Mononuclear cell (primary cell): ENCODE measurements around the gene TNFRSF1B. TPM values are rescaled to one million over a fixed set of nuclear protein-coding genes. Genes with fewer than 3 reads are reported as not detected.

Source experiments
- H3K27me3 ChIP-seq: 2 replicates; pipeline ENCODE4 v1.6.0; 2011; ENCODE audit warnings: low read length, control low read depth; ENCODE audit not compliant: insufficient read depth
- H3K4me1 ChIP-seq: 2 replicates; pipeline ENCODE4 v1.5.1; 2011; ENCODE audit warnings: mild to moderate bottlenecking, low read length, control low read depth; ENCODE audit not compliant: insufficient read depth
- H3K4me3 ChIP-seq: 2 replicates; pipeline ENCODE4 v1.5.1; 2011; ENCODE audit warnings: mild to moderate bottlenecking, low read length, moderate library complexity
- H3K9me3 ChIP-seq: 2 replicates; pipeline ENCODE4 v1.5.1; 2011; ENCODE audit warnings: low read depth, mild to moderate bottlenecking, control low read depth, low read length
- total RNA-seq: library from RNA; depleted of rRNA; stranded (reverse); fragments of >200 nt; gene quantifications from one replicate; pipeline ENCODE4 v1.2.3, GENCODE V29; 2012

Gene TNFRSF1B
- total RNA-seq, 1 donor, result 210 TPM

DNA sequence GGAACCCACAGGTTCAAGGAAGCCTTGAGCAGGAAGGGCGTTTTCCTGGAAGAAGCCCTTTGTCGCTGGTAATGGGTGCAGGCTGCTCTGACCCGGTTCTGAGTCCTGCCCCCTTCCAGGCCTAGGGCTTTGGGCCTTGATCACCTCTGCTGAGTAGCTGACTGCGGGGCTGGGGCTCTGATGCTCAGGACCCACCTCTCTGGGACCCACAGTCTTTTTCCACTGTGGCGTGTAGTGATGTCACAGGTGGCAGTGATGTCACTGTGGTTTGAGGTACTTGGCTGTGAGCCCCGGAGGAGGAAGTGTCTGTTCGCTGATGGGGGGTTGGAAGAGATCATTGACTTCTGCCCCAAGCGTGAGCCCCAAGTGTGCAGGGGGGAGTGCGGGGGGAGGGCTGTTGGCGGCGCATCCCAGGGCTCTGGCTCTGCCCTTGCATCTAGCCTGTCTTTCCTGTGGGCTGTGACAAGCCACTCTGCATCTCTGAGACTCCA is 6.9 kb downstream of the TNFRSF1B start:
- Histone ChIP-seq H3K9me3 (no peaks in the 10 kb centered on the region), H3K27me3 (no peaks in the 10 kb centered on the region), H3K4me1 (peaks cover 100% of the 10 kb centered on the region), H3K4me3 (peak overlapping the region; percentile 6)

- Histone ChIP-seq H3K27me3 (no peaks in the 10 kb centered on the region), H3K4me3 (no peak overlapping the region)
These were observed 8.4 kb downstream of the TNFRSF1B start for GRCh38 chr1:12174924-12175810.

DNA sequence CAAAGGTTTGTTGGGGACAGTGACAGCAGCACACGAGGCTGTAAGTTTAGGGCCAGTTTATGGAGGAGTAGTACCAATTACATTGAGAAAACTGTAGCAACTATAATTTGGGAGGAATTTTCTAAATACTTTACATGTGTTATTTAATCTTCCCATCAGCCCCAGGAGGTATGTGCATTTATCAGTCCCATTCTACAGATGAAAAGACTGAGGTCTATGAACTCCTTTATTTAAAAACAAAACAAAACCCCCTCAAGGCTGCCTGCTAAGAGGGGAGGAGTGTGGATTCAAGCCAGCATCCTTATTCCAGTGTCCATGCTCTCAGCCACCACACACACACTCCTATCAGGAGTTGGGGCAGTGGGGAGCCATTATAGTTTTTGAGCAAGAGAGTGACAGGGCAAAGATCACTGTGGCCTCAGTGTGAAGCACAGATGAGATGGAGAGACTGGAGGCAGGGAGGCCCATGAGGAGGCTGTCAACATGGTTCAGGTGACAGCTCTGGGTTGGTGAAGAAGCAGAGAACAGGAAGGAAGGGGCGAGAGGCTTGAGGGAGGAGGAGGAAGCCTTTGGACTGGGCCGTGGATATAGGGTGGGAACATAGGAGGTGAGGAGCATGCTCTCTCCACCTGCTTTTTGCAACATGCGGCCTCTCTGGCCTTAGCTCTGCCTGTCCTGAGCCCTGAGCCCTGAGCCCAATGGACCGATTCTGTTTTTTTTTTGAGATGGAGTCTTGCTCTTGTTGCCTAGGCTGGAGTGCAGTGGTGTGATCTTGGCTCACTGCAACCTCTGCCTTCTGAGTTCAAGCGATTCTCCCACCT is 9.7 kb downstream of the TNFRSF1B start:
- Histone ChIP-seq H3K27me3 (no peaks in the 10 kb centered on the region), H3K4me3 (no peak overlapping the region), H3K9me3 (no peaks in the 10 kb centered on the region), H3K4me1 (peaks cover 100% of the 10 kb centered on the region)

More at GRCh38 chr1:12174924-12175810, 8.4 kb downstream of the TNFRSF1B start:
- peaks cover 100% of the 10 kb centered on the region for H3K4me1 ChIP-seq
- H3K9me3 ChIP-seq, result no peaks in the 10 kb centered on the region

- Histone ChIP-seq H3K4me3 (no peak overlapping the region), H3K4me1 (peaks cover 100% of the 10 kb centered on the region), H3K27me3 (no peaks in the 10 kb centered on the region), H3K9me3 (no peaks in the 10 kb centered on the region)
These were observed 10.6 kb downstream of the TNFRSF1B start for GRCh38 chr1:12177156-12177998.

DNA sequence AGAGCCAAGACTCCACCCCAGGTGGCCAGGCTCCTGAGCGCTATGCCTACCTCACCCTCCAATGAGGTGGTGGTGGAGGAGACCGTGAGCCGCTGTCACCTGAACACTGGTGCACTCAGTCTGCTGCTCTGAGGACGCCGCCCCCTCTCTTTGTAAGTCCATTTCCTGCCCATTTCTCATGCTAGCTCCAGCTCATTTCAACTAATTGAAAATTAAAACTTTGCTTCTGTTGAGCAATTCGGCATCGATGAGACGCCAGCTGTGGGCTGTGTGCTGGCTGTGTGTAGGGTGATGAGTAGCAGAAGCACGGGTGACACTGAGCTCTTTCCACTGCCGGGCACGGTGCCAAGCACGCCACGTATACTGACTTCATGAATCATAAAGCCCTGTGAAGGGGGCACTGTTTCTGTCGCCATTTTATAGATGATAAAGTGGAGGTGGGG is 11.2 kb downstream of the TNFRSF1B start:
- Histone ChIP-seq H3K4me3 (no peak overlapping the region), H3K9me3 (no peaks in the 10 kb centered on the region), H3K4me1 (peaks cover 100% of the 10 kb centered on the region), H3K27me3 (no peaks in the 10 kb centered on the region)

GRCh38 chr1:12178511-12178910 is 11.7 kb downstream of the TNFRSF1B start:
- no peaks in the 10 kb centered on the region for H3K27me3 ChIP-seq
- H3K4me3 ChIP-seq, result peak overlapping the region; percentile 2
- H3K4me1 ChIP-seq, result peaks cover 98% of the 10 kb centered on the region
- H3K9me3 ChIP-seq, result no peaks in the 10 kb centered on the region

- Histone ChIP-seq H3K4me3 (peak overlapping the region; percentile 2), H3K9me3 (no peaks in the 10 kb centered on the region), H3K27me3 (no peaks in the 10 kb centered on the region), H3K4me1 (peaks cover 97% of the 10 kb centered on the region)
These were observed 12.3 kb downstream of the TNFRSF1B start for GRCh38 chr1:12179111-12179519.

- Histone ChIP-seq H3K9me3 (no peaks in the 10 kb centered on the region), H3K4me1 (peaks cover 97% of the 10 kb centered on the region), H3K27me3 (no peaks in the 10 kb centered on the region), H3K4me3 (no peak overlapping the region)
These were observed 12.9 kb downstream of the TNFRSF1B start for GRCh38 chr1:12179676-12180075.

- no peaks in the 10 kb centered on the region for H3K27me3 ChIP-seq
These were observed 13.5 kb downstream of the TNFRSF1B start for GRCh38 chr1:12180315-12180714.

GRCh38 chr1:12180903-12181302 is 14.1 kb downstream of the TNFRSF1B start:
- H3K4me3 ChIP-seq, result no peak overlapping the region
- no peaks in the 10 kb centered on the region for H3K27me3 ChIP-seq

More at GRCh38 chr1:12180315-12180714, 13.5 kb downstream of the TNFRSF1B start:
- Histone ChIP-seq H3K4me1 (peaks cover 97% of the 10 kb centered on the region), H3K9me3 (no peaks in the 10 kb centered on the region), H3K4me3 (no peak overlapping the region)

GRCh38 chr1:12181568-12181967 is 14.8 kb downstream of the TNFRSF1B start:
- Histone ChIP-seq H3K4me3 (no peak overlapping the region), H3K27me3 (no peaks in the 10 kb centered on the region), H3K4me1 (peaks cover 97% of the 10 kb centered on the region), H3K9me3 (no peaks in the 10 kb centered on the region)

More at GRCh38 chr1:12180903-12181302, 14.1 kb downstream of the TNFRSF1B start:
- Histone ChIP-seq H3K9me3 (no peaks in the 10 kb centered on the region), H3K4me1 (peaks cover 97% of the 10 kb centered on the region)

DNA sequence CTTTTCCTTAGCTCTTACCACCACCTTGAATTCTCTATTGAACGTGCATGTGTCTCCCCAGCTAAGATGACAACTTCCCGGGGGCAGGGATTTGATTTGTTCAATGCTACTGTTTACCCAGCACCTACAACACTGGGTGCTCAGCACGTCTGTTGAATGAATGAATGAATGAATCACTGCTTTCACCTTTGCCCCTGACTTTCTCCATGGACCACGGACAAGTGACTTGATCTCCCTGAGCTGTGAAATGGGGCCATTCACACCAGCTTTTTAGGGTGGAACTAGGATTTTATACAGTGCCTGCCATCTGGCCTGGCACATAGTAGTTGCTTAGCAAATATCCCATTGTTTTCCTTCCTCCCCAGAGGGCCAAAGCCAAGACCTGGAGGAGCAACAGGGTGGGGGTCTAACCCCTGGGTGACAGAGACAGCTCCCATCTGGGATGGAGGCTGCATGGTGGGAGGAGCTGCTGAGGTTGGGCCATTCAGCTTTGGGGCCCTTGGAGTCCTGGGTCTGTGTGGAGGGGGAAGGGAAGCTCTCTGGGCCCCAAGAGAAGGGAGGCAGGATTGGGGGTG is 15.7 kb downstream of the TNFRSF1B start:
- no peak overlapping the region for H3K4me3 ChIP-seq
- H3K4me1 ChIP-seq, result peaks cover 92% of the 10 kb centered on the region
- H3K9me3 ChIP-seq, result no peaks in the 10 kb centered on the region
- no peaks in the 10 kb centered on the region for H3K27me3 ChIP-seq

GRCh38 chr1:12183095-12183794 is 16.5 kb downstream of the TNFRSF1B start:
- Histone ChIP-seq H3K4me3 (no peak overlapping the region), H3K27me3 (no peaks in the 10 kb centered on the region), H3K4me1 (peaks cover 86% of the 10 kb centered on the region), H3K9me3 (no peaks in the 10 kb centered on the region)
